Mucosa of stomach (tissue), 1 donor: ENCODE results near the gene C16orf95.

Experiments used
- H3K27me3 ChIP-seq: one replicate; pipeline ENCODE4 v1.7.0; 2013; ENCODE audit warnings: mild to moderate bottlenecking, low read length; ENCODE audit not compliant: control insufficient read depth, insufficient read depth
- H3K36me3 ChIP-seq: one replicate; pipeline ENCODE4 v1.7.0; 2013; ENCODE audit warnings: low read length; ENCODE audit not compliant: control insufficient read depth, insufficient read depth
- H3K4me1 ChIP-seq: one replicate; pipeline ENCODE4 v1.7.0; 2013; ENCODE audit warnings: mild to moderate bottlenecking, low read length; ENCODE audit not compliant: control insufficient read depth, insufficient read depth
- H3K4me3 ChIP-seq: one replicate; pipeline ENCODE4 v1.7.0; 2013; ENCODE audit warnings: low read length
- H3K9ac ChIP-seq: one replicate; pipeline ENCODE4 v1.7.0; 2013; ENCODE audit warnings: mild to moderate bottlenecking, low read length, moderate library complexity
- H3K9me3 ChIP-seq: one replicate; pipeline ENCODE4 v1.7.0; 2013; ENCODE audit warnings: mild to moderate bottlenecking, low read length, moderate library complexity; ENCODE audit not compliant: control insufficient read depth
- donor health status: Pancreatic carcinoma.

Gene C16orf95

DNA sequence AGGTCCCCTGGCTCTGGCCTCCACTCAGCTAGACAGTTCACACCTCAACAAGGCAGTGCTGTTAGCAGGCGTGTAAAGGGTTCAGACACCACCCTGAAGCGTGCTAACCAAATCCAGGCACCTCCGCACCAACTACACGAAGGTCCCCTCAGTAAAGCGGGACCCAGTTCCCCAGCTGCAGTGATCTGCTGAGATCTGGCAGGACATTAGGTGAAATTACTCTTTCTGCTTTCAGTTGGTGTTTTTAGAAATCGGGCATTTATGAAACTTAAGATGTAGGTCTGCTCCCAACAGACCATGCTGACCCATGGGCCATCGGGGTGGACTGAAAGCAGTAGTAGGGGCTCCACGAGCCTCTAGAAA is 39.3 kb upstream of the C16orf95 start:
- H3K4me3 ChIP-seq = no peak overlapping the region
- H3K4me1 ChIP-seq = no peaks in the 10 kb centered on the region
- H3K9me3 ChIP-seq = no peaks in the 10 kb centered on the region
- H3K27me3 ChIP-seq = no peaks in the 10 kb centered on the region
- no peak overlapping the region for H3K9ac ChIP-seq
- no peaks in the 10 kb centered on the region for H3K36me3 ChIP-seq

DNA sequence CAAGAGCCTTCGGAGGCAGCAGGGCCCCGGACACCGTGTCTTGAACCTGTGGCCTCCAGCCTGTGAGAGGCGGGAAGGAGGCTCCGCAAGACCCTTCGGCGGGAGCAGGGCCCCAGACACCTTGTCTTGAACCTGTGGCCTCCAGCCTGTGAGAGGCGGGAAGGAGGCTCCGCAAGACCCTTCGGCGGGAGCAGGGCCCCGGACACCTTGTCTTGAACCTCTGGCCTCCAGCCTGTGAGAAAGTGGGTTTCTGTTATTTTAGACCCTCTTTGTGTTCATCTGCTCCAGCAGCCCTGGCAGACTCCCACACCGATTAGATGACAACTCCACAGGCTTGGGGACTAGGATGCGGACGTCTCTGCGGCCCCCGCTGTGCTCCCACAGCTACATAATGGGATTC is 36.4 kb upstream of the C16orf95 start:
- Histone ChIP-seq H3K4me3 (no peak overlapping the region), H3K36me3 (peaks cover under 1% of the 10 kb centered on the region), H3K4me1 (no peaks in the 10 kb centered on the region), H3K9ac (no peak overlapping the region), H3K27me3 (no peaks in the 10 kb centered on the region), H3K9me3 (no peaks in the 10 kb centered on the region)

DNA sequence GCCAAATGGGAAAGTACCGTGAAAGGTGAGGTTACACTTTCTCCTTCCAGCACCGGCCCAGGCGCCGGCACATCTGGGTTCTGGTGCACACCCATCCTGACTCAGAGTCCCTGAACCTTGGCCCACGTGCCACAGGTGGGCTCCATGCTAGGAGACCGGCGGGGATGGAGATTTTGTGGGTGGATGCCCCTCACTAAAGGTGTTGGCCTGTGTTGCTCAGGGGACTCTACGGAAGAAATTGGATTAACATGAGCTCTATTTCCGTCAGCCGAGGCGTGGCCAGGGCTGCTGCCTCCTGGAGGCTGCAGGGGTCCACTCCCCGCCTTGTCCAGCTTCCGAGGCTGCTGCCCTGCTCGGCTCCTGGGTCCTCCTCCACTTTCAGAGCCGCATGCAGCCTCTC is 35.6 kb upstream of the C16orf95 start:
- Histone ChIP-seq H3K4me1 (no peaks in the 10 kb centered on the region), H3K4me3 (no peak overlapping the region), H3K9me3 (no peaks in the 10 kb centered on the region), H3K9ac (no peak overlapping the region), H3K27me3 (no peaks in the 10 kb centered on the region), H3K36me3 (peaks cover 7% of the 10 kb centered on the region)

DNA sequence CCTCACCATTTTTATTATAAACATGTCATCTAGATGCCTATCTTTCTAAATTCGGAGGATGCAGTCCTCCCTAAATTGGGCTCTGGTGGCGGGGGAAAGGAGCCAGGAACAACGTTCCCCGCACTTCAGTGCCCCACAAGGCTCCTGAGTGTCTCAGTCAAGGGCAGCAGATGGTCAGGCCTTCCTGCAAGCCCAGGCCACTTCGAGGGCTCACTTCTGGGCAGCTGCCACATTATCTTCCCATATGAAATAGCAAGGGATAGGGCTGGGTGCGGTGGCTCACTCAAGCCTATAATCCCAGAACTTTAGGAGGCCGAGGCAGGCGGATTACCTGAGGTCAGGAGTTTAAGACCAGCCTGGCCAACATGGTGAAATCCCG is 34.1 kb upstream of the C16orf95 start:
- Histone ChIP-seq H3K36me3 (peaks cover 13% of the 10 kb centered on the region), H3K4me1 (no peaks in the 10 kb centered on the region), H3K4me3 (no peak overlapping the region), H3K27me3 (no peaks in the 10 kb centered on the region), H3K9me3 (no peaks in the 10 kb centered on the region), H3K9ac (no peak overlapping the region)

DNA sequence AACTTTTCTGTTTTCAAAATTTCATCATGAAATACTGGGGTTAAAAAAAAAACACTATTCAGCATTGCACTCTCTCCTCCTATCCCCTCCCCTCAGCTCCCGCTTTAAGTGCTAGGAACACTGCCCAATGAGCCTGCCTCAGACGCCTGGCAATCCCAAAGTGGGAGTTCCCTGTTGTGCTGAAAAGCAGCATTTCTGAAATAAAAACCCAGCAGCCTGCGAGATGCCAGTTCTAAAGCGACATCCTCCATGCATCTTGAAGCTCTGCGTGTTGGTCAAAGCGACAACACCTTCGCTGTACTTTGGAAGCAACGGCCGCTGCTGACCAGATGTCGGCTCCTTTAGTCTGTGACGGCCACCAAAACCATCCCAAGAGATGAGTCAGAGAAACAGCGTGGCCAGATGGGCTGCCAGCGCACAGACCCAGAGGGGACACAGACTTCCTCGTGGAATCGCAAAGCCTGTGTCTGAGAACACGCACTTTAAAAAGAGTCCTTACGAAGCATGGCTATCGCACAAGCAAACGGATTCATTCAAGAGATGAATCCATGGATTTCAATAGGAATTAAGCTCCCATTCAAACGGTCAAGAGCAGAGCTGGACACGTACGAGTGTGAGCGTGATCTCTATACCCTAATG is 33.6 kb upstream of the C16orf95 start:
- Histone ChIP-seq H3K4me3 (no peak overlapping the region), H3K4me1 (peaks cover 2% of the 10 kb centered on the region), H3K36me3 (peaks cover 13% of the 10 kb centered on the region), H3K27me3 (no peaks in the 10 kb centered on the region), H3K9ac (no peak overlapping the region), H3K9me3 (no peaks in the 10 kb centered on the region)

DNA sequence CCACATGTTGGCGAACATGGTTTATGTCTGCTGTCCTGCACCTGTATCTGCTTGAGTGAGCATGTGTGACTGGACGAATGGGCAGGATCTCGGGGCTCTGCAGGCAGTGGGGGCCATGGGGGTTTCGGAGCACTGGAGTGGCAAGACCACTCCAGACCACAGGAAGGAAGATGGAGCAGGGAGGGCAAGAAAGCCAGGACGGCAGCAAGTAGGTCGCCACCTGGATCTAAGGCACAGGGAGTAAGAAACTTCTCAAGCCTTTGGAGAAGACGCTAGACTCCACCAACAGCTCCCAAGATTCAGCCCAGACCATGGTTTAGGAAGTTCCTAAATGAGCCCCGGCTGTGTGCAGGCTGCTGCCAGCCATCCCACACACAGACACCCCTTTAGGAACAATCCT is 32.8 kb upstream of the C16orf95 start:
- Histone ChIP-seq H3K27me3 (no peaks in the 10 kb centered on the region), H3K9ac (no peak overlapping the region), H3K4me3 (no peak overlapping the region), H3K9me3 (no peaks in the 10 kb centered on the region), H3K4me1 (peaks cover 7% of the 10 kb centered on the region), H3K36me3 (peaks cover 13% of the 10 kb centered on the region)

DNA sequence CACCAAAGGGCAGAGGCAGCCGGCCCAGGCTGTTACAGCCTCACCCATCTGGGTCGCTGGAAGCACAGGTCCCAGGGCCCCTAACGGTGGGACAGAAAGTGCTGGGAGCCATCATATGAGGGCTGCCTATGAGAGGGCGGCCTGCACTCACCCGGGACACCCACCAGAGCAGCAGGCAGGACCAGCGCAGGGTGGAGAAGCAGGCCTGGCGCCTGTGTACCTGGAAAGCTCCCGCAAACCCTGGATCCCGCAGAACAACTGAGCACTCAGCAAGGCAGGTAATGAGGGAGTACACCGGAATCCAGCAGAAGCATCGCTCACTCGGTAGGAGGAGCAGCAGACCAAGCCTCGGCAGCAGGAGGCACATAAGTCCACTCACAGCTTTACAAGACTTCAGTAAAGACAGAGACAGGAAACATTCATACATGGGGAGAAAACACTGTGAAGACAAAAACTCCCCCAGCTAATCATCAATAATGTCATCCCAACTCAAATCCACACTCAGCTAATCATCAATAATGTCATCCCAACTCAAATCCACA is 31.5 kb upstream of the C16orf95 start:
- H3K36me3 ChIP-seq = peaks cover 13% of the 10 kb centered on the region
- H3K4me3 ChIP-seq = no peak overlapping the region
- H3K9ac ChIP-seq = no peak overlapping the region
- H3K9me3 ChIP-seq = no peaks in the 10 kb centered on the region
- peaks cover 13% of the 10 kb centered on the region for H3K4me1 ChIP-seq
- no peaks in the 10 kb centered on the region for H3K27me3 ChIP-seq

DNA sequence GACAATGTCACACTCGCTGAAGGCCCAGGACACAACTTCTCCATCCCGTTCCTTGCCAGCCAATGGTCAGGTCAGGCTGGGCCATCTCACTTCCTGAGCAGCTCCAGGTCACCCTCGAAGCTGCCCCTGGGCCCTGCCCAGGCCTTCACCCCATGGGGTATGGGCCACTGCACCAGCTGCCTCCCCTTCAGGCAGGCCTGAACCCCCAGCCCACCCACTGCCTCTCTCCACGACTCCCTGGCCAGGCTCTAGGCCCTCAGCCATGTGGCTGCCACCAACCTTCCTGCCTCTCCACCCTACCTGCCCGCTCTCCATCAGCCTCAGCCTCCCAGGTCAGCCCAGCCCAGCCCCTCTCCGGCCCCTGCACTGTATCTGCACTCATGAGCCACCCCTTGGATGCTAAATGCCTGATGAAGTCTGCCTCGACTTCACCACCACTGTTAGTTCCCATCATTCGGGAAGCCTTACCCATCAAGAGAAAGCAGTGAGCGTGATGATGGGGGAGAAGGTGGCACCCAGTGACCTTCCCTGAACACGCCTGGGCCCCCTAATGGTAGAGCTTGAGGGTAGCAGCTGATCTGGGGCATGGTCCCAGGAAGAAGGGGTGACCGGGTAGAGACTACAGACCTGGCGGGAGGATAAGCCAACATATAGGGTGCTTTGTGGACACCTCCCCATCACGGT is 30.9 kb upstream of the C16orf95 start:
- no peaks in the 10 kb centered on the region for H3K27me3 ChIP-seq
- no peak overlapping the region for H3K9ac ChIP-seq
- peaks cover 13% of the 10 kb centered on the region for H3K4me1 ChIP-seq
- H3K9me3 ChIP-seq = no peaks in the 10 kb centered on the region
- no peak overlapping the region for H3K4me3 ChIP-seq
- H3K36me3 ChIP-seq = peaks cover 13% of the 10 kb centered on the region

DNA sequence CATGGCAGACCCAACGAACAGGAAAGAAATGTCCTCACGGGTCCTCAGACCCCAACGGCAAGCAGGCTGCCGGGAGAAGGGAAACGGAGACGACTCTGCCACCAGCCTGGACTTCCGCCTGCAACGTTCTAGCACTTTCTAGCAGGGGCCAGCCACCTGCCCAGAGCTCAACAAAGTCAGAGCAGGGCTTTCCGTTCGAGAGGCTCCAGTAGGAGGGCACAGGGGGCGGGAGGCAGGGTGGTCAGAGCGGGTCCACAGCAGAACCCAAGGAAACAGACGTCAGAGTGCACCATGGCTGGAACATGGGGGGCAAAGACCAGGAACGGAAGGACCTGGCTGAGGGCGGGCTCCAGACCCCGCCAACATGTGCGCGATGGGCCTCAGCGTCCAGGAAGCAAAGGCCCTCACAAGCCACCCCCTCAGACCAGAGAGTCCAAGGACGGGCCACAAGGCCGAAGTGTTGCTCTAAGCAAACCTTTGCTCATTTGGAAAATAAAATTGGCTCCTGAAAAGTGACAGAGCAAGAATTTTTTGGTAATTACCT is 29.4 kb upstream of the C16orf95 start:
- Histone ChIP-seq H3K9me3 (no peaks in the 10 kb centered on the region), H3K4me1 (peaks cover 13% of the 10 kb centered on the region), H3K27me3 (no peaks in the 10 kb centered on the region), H3K9ac (no peak overlapping the region), H3K4me3 (no peak overlapping the region), H3K36me3 (peaks cover 16% of the 10 kb centered on the region)

DNA sequence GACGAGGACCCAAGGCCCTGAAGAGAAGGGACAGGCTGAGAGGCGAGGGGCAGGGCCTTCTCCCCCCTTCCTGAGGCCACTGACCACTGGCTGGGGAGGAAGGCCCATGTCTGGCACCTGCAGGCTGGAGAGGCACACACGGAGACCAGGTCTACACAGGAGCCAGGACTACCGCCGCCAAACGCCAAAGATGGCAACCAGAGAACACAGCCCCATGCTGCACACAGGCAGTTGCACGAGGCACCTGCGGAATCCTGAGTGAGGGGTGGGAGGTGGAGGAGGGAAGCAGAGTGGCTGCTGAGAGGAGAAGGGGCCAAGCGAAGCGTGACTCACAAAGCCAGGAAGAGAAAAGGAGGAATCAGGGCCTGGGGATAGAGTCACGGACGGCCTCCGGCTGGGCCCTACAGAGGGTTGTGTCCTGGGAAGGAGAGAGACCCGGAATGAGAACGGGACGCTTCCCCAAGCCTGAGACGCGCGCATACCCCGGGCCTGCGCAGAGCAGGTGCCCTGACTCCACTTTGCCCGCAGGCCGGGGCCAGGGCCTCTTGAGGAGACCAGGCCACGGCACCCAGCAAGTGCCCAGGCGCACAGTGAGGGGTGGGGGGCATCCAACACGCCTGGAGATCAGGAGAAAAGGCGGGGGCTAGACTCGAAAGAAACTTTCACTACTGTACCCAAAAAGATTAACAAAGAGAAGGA is 28.7 kb upstream of the C16orf95 start:
- Histone ChIP-seq H3K4me3 (no peak overlapping the region), H3K36me3 (peaks cover 16% of the 10 kb centered on the region), H3K27me3 (no peaks in the 10 kb centered on the region), H3K9me3 (no peaks in the 10 kb centered on the region), H3K9ac (no peak overlapping the region), H3K4me1 (peaks cover 13% of the 10 kb centered on the region)

DNA sequence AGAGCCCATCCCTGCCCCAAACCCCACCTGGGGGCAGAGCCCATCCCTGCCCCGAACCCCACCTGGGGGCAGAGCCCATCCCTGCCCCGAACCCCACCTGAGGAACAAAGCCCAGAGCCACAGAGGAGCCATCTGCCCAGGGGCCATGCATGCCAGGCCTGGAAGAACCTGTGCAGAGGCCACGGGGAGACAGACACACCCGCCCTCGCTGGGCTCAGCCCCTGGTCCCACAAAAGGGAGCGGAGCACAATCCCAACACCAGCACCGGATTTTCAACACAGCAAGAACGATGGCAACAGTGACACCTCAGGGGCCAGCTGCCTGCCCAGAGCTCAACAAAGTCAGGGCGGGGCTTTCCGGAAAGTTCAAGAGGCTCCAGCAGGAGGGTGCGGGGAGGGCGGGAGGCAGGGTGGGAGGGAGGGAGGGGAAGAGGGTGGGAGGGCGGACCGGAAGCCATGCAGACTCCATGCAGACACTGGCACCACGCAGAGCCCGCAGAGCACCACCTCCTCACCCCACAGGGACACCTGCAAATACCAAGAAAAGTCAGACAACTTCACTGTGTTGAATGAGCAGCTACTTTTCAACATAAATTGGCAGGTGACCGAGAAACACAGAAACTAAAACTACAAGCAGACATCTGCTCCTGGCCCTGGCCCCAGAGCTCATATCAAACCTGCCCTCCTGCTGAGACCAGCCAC is 27.9 kb upstream of the C16orf95 start:
- peaks cover 16% of the 10 kb centered on the region for H3K36me3 ChIP-seq
- no peaks in the 10 kb centered on the region for H3K27me3 ChIP-seq
- H3K9ac ChIP-seq = no peak overlapping the region
- H3K4me3 ChIP-seq = no peak overlapping the region
- H3K4me1 ChIP-seq = peaks cover 13% of the 10 kb centered on the region
- H3K9me3 ChIP-seq = no peaks in the 10 kb centered on the region
